ENCODE results near the gene PLA2G15.

DNA sequence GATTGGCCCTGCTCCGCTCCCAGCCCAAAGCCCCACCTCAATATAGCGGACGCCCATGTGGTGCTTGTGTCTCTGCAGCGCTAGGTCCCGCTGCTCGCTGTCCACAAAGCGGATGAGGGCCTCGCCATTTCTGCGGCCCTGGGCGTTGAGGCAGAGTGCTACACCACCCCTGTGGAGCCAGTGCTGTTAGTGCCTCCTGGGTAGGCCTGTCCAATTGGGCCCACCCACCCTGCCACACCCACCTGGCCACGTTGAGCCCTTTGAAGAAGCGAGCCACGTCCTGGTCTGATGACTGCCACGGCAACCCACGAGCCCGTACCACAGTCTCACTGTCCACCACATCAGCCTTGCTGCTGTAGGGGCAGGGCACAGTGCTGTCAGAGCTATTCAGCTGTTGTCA is 12.8 kb upstream of the PLA2G15 start:
- TF ChIP-seq GATA2 (IDR thresholded peaks at IDR 0.05; ENCODE audit: low read depth, low read length): no peak
- TF ChIP-seq GATA3 (IDR thresholded peaks at IDR 0.05; ENCODE audit: low read depth, low read length): no peak
